Upper lobe of left lung (tissue), 6 donors: Measurements from ENCODE around the gene ADH4. TPM values are rescaled to one million over a fixed set of nuclear protein-coding genes. Genes with fewer than 3 reads are reported as not detected.
A peak's percentile ranks its signal among the peaks of the same experiment; 100 is the strongest.

Experiments
- ATAC-seq, 2 donors: fragments of 200-7000 bp; cut with Tn5 transposase; one replicate each; pipeline ENCODE4 v1.9.1; 2022; ENCODE audit warnings: mild to moderate bottlenecking in 2 of 2, moderate library complexity in 2 of 2; ENCODE audit not compliant: low FRiP score in 2 of 2
- DNase-seq, 2 donors: peaks; one replicate each; pipeline ENCODE4 v3.0.0-alpha.2; 2019 to 2020
- H3K27ac ChIP-seq, 4 donors: fragments of 200-600 bp; sonication (generic); one replicate each; pipeline ENCODE4 v1.5.1; 2016 to 2019
- H3K27me3 ChIP-seq, 4 donors: fragments of 200-600 bp; sonication (generic); one replicate each; pipeline ENCODE4 v1.5.1; 2017 to 2019
- H3K36me3 ChIP-seq, 4 donors: fragments of 200-600 bp; sonication (generic); one replicate each; pipeline ENCODE4 v1.5.1; 2016 to 2019
- H3K4me1 ChIP-seq, 4 donors: fragments of 200-600 bp; sonication (generic); one replicate each; pipeline ENCODE4 v1.5.1; 2018 to 2019
- H3K4me3 ChIP-seq, 4 donors: fragments of 200-600 bp; sonication (generic); one replicate each; pipeline ENCODE4 v1.5.1; 2017 to 2019; ENCODE audit warnings: mild to moderate bottlenecking in 2 of 4, moderate library complexity in 1 of 4
- H3K9me3 ChIP-seq, 4 donors: fragments of 200-600 bp; sonication (generic); one replicate each; pipeline ENCODE4 v1.5.1; 2018 to 2019
- CTCF ChIP-seq, 6 experiments: fragments of 450-650 bp in 4 of 6; fragments of 200-600 bp in 2 of 6; sonication (generic) in 2 of 6; IDR thresholded peaks; one replicate each; pipeline ENCODE4 v1.5.1; 2016 to 2019; ENCODE audit warnings: antibody characterized with exemption in 6 of 6
- EP300 ChIP-seq, 4 donors: sonication (generic); formaldehyde crosslinking; IDR thresholded peaks; one replicate each; pipeline ENCODE4 v1.5.1; 2017; ENCODE audit warnings: antibody characterized with exemption in 4 of 4, control low read depth in 2 of 4
- POLR2A ChIP-seq, 4 donors: fragments of 450-650 bp; IDR thresholded peaks; one replicate each; pipeline ENCODE4 v1.5.1; 2016 to 2017; ENCODE audit warnings: antibody characterized with exemption in 4 of 4, mild to moderate bottlenecking in 2 of 4
- POLR2AphosphoS5 ChIP-seq, 2 donors: sonication (generic); formaldehyde crosslinking; IDR thresholded peaks; one replicate each; pipeline ENCODE4 v1.5.1; 2017; ENCODE audit warnings: antibody characterized with exemption in 2 of 2
- WGBS, 2 donors: methylation state at CpG; one replicate each; pipeline ENCODE4 v1.1.5; 2017 to 2018; 5-methylcytosine and 5-hydroxymethylcytosine counted together
- total RNA-seq, 6 donors: library from RNA; depleted of rRNA in 4 of 6; stranded (reverse); fragments of >200 nt in 4 of 6; gene quantifications; one replicate each; pipeline versions ENCODE4 v1.1.0 to v1.2.1, GENCODE V29; 2016 to 2021
- donor health status: DM: no; HTN: no; CAD: no; lungs with moderate emphysema.
- donor health status: DM: no; HTN: yes; CAD: no; lungs with severe emphysema.

The ADH4 gene
- total RNA-seq, 6 donors from 2014 or later, result 0.22 to 0.67 (median 0.31) TPM; not detected in 3

- Histone ChIP-seq H3K27ac (no peak overlapping the region), H3K9me3 (peaks cover 0 to 3% (median 0%) of the 10 kb centered on the region in 4 donors), H3K4me3 (no peak overlapping the region), H3K36me3 (no peaks in the 10 kb centered on the region), H3K27me3 (no peaks in the 10 kb centered on the region), H3K4me1 (no peaks in the 10 kb centered on the region)
- peak; percentile 55 to 71 for ATAC-seq
- 69 to 70% methylated on average over 2 of the region's 2 CpGs for WGBS, 2 donors
- DNase-seq, result no peak
- TF ChIP-seq POLR2AphosphoS5 (IDR thresholded peaks at IDR 0.05) (no peak), POLR2A (IDR thresholded peaks at IDR 0.05) (no peak), CTCF (IDR thresholded peaks at IDR 0.05) (no peak), EP300 (IDR thresholded peaks at IDR 0.05) (no peak)
These were observed 36.4 kb upstream of the ADH4 start for GRCh38 chr4:99180382-99181070.

DNA sequence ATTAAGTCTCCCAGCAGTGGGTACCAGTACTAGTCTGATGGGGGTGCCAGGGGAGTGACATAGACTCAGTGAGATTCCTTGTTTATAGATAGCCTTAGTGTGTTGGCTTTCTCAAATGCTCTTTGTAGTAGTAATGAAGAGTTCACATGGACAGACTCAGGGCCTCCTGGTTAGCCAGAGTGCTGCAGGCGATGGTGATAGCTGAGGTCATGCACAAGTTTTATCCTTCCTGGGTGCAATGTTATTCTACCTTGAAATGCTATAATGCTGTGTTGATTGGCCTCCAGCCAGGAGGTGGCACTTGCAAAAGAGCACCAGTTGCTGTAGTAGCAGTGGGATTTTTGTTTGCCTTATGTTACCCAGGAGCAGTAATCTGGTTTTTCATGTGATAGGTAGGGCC is 35.5 kb upstream of the ADH4 start:
- Histone ChIP-seq H3K9me3 (no peaks in the 10 kb centered on the region), H3K36me3 (no peaks in the 10 kb centered on the region), H3K27me3 (no peaks in the 10 kb centered on the region), H3K4me3 (no peak overlapping the region), H3K27ac (no peak overlapping the region), H3K4me1 (no peaks in the 10 kb centered on the region)
- ATAC-seq (no peak), DNase-seq (no peak)
- WGBS, 2 donors, result 75 to 80% methylated on average over 1 of the region's 1 CpG
- TF ChIP-seq CTCF (IDR thresholded peaks at IDR 0.05) (no peak), POLR2AphosphoS5 (IDR thresholded peaks at IDR 0.05) (no peak), POLR2A (IDR thresholded peaks at IDR 0.05) (no peak)

DNA sequence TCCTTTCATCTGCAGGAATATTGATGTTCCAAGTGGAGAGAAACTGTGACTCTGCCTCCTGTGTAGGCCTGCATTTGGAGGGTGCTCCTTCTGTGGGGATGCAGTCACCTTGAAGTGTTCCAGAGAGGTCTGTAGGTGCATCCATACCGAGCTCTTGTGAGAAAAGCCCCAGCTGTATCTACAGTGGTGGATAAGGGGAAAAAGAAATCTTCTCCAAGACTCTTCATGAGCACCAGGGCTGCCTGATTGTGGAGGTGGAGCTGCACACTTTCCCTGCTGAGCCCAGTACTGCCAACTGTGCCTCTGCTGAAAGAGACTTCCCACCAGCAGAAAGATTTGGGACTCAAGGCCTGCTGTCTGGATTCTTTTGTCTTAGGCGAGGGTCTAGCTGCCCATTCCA is 35.1 kb upstream of the ADH4 start:
- DNase-seq, result no peak
- Histone ChIP-seq H3K36me3 (no peaks in the 10 kb centered on the region), H3K27ac (no peak overlapping the region), H3K4me1 (no peaks in the 10 kb centered on the region), H3K4me3 (no peak overlapping the region), H3K9me3 (no peaks in the 10 kb centered on the region), H3K27me3 (no peaks in the 10 kb centered on the region)
- TF ChIP-seq POLR2AphosphoS5 (IDR thresholded peaks at IDR 0.05) (no peak), EP300 (IDR thresholded peaks at IDR 0.05) (no peak), CTCF (IDR thresholded peaks at IDR 0.05) (no peak), POLR2A (IDR thresholded peaks at IDR 0.05) (no peak)
- 80 to 83% methylated on average over 1 to 2 of the region's 2 CpGs for WGBS, 2 donors
- ATAC-seq, result no peak

DNA sequence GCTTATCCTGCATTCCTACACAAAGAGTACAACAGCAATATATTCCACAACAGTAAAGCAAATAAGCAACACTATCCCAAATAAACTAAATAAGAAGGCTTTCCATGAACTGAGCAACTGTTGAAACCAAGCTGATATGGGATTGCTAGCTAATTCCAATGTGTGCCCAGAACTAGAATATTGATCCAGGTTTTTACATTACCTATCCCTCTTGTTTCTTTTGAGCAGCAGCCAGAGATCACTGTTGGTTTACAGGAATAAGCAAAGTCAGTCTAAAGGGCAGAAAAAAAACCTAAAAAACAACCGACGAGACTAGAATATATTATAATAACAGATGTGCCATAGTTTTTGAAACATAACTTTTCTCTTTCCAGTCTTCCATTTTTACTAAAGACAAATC is 22.4 kb upstream of the ADH4 start:
- TF ChIP-seq CTCF (IDR thresholded peaks at IDR 0.05) (no peak), POLR2AphosphoS5 (IDR thresholded peaks at IDR 0.05) (no peak), POLR2A (IDR thresholded peaks at IDR 0.05) (no peak), EP300 (IDR thresholded peaks at IDR 0.05) (no peak)
- no peak for DNase-seq
- ATAC-seq, result no peak
- H3K27ac ChIP-seq, result no peak overlapping the region
- no peaks in the 10 kb centered on the region for H3K27me3 ChIP-seq
- 50 to 93% methylated on average over 2 of the region's 2 CpGs for WGBS, 2 donors
- no peaks in the 10 kb centered on the region for H3K36me3 ChIP-seq
- H3K4me3 ChIP-seq, result no peak overlapping the region
- no peaks in the 10 kb centered on the region for H3K9me3 ChIP-seq
- no peaks in the 10 kb centered on the region for H3K4me1 ChIP-seq

GRCh38 chr4:99165978-99166377 is 21.9 kb upstream of the ADH4 start:
- TF ChIP-seq POLR2A (IDR thresholded peaks at IDR 0.05) (no peak), POLR2AphosphoS5 (IDR thresholded peaks at IDR 0.05) (no peak), EP300 (IDR thresholded peaks at IDR 0.05) (no peak), CTCF (IDR thresholded peaks at IDR 0.05) (no peak)
- Histone ChIP-seq H3K9me3 (no peaks in the 10 kb centered on the region), H3K36me3 (no peaks in the 10 kb centered on the region), H3K27ac (no peak overlapping the region), H3K4me3 (no peak overlapping the region), H3K4me1 (no peaks in the 10 kb centered on the region), H3K27me3 (no peaks in the 10 kb centered on the region)
- no peak for ATAC-seq
- no peak for DNase-seq
- whole genome bisulfite sequencing, 2 donors, result 94 to 95% methylated on average over 1 of the region's 1 CpG
